IMR-90 (cell line): ENCODE results near the gene POFUT2. TPM values are rescaled to one million over a fixed set of nuclear protein-coding genes. Genes with fewer than 3 reads are reported as not detected.

Source experiments
- ATAC-seq: fragments of 200-7000 bp; cut with Tn5 transposase; 2 replicates; pipeline ENCODE4 v1.9.1; 2020; ENCODE audit warnings: low read depth, mild to moderate bottlenecking, moderate library complexity
- BruUV-seq: library from RNA; stranded (reverse); fragments of 400-500 nt; replicated peaks from 2 replicates; lab custom pipeline; 2021; lab: Mats Ljungman, UMichigan
- CTCF ChIA-PET: fragments of 300-600 bp; formaldehyde crosslinking; extraction: SDS; loops from one replicate; lab custom pipeline; 2021; ENCODE audit warnings: antibody characterized with exemption; lab: Yijun Ruan, JAX
- POLR2A ChIA-PET: fragments of 300-600 bp; sonication (Branson Sonifier 250); formaldehyde crosslinking; loops from one replicate; lab custom pipeline; 2022; ENCODE audit warnings: antibody characterized with exemption; ENCODE audit not compliant: unreplicated experiment; lab: Charles Lee
- DNase-seq: peaks from one replicate; pipeline ENCODE4 v3.0.0; 2013
- H2AFZ ChIP-seq: replicated peaks from 2 replicates; pipeline ENCODE3; 2013; ENCODE audit warnings: low read length, mild to moderate bottlenecking; ENCODE audit not compliant: poor library complexity
- H2AK5ac ChIP-seq: 2 replicates; pipeline ENCODE4 v1.6.1; 2013; ENCODE audit warnings: low read depth, low read length, inconsistent platforms
- H2AK9ac ChIP-seq: replicated peaks from 2 replicates; pipeline ENCODE3; 2013; ENCODE audit warnings: mild to moderate bottlenecking, low read depth, low read length, moderate library complexity; ENCODE audit not compliant: poor library complexity
- H2BK120ac ChIP-seq: 2 replicates; pipeline ENCODE4 v1.6.1; 2013; ENCODE audit warnings: low read depth, low read length, inconsistent platforms
- H2BK15ac ChIP-seq: 3 replicates; pipeline ENCODE4 v1.6.1; 2013; ENCODE audit warnings: low read depth, low read length, inconsistent platforms
- H2BK20ac ChIP-seq: 2 replicates; pipeline ENCODE4 v1.6.1; 2013; ENCODE audit warnings: low read depth, mild to moderate bottlenecking, inconsistent platforms, low read length, moderate library complexity
- H2BK5ac ChIP-seq: 2 replicates; pipeline ENCODE4 v1.6.1; 2013; ENCODE audit warnings: mild to moderate bottlenecking, low read depth, low read length, inconsistent platforms; ENCODE audit not compliant: poor library complexity, severe bottlenecking
- H3K14ac ChIP-seq: replicated peaks from 2 replicates; pipeline ENCODE4 v1.6.1; 2013; ENCODE audit warnings: low read depth, low read length, inconsistent platforms
- H3K18ac ChIP-seq: 2 replicates; pipeline ENCODE4 v1.6.1; 2013; ENCODE audit warnings: low read depth, low read length, control low read depth
- H3K23ac ChIP-seq: 2 replicates; pipeline ENCODE4 v1.6.1; 2013; ENCODE audit warnings: low read depth, low read length, inconsistent platforms
- H3K27ac ChIP-seq: 2 replicates; pipeline ENCODE4 v1.5.1; 2013; ENCODE audit warnings: mild to moderate bottlenecking, control low read depth, low read length; ENCODE audit not compliant: insufficient read depth
- H3K27me3 ChIP-seq: 2 replicates; pipeline ENCODE4 v1.6.1; 2013; ENCODE audit warnings: low read length; ENCODE audit not compliant: control insufficient read depth, insufficient read depth
- H3K36me3 ChIP-seq: 2 replicates; pipeline ENCODE4 v1.6.1; 2013; ENCODE audit warnings: low read length, mixed read lengths; ENCODE audit not compliant: control insufficient read depth, insufficient read depth
- H3K4ac ChIP-seq: 2 replicates; pipeline ENCODE4 v1.6.1; 2013; ENCODE audit warnings: low read depth, low read length, inconsistent platforms
- H3K4me1 ChIP-seq: 2 replicates; pipeline ENCODE4 v1.6.1; 2013; ENCODE audit warnings: low read length, mixed read lengths; ENCODE audit not compliant: control insufficient read depth, insufficient read depth
- H3K4me2 ChIP-seq: 2 replicates; pipeline ENCODE4 v1.6.1; 2013; ENCODE audit warnings: low read depth, mild to moderate bottlenecking, control low read depth, low read length, moderate library complexity
- H3K4me3 ChIP-seq: 2 replicates; pipeline ENCODE4 v1.5.1; 2013; ENCODE audit warnings: low read depth, mild to moderate bottlenecking, control low read depth, low read length, moderate library complexity; ENCODE audit not compliant: insufficient read depth
- H3K56ac ChIP-seq: 2 replicates; pipeline ENCODE4 v1.6.1; 2013; ENCODE audit warnings: low read length, inconsistent platforms; ENCODE audit not compliant: insufficient read depth; ENCODE audit errors: extremely low read depth
- H3K79me1 ChIP-seq, 2 experiments: 2 replicates each; pipeline ENCODE4 v1.6.1; 2013; ENCODE audit warnings: low read length in 2 of 2, inconsistent platforms in 1 of 2, low read depth in 1 of 2
- H3K9ac ChIP-seq: 2 replicates; pipeline ENCODE4 v1.6.1; 2013; ENCODE audit warnings: low read depth, low read length, control low read depth
- H3K9me1 ChIP-seq: 2 replicates; pipeline ENCODE4 v1.6.1; 2013; ENCODE audit warnings: low read length, inconsistent platforms; ENCODE audit not compliant: insufficient read depth
- H3K9me3 ChIP-seq: 2 replicates; pipeline ENCODE4 v1.6.1; 2013; ENCODE audit warnings: low read length; ENCODE audit not compliant: control insufficient read depth, insufficient read depth
- H4K20me1 ChIP-seq: 2 replicates; pipeline ENCODE4 v1.6.1; 2013; ENCODE audit warnings: low read length, inconsistent platforms; ENCODE audit not compliant: insufficient read depth
- H4K5ac ChIP-seq: 2 replicates; pipeline ENCODE4 v1.6.1; 2013; ENCODE audit warnings: mild to moderate bottlenecking, low read depth, low read length, control low read depth
- H4K8ac ChIP-seq, 2 experiments: 2 replicates each; pipeline ENCODE4 v1.6.1; 2013; ENCODE audit warnings: low read depth in 2 of 2, low read length in 2 of 2, control low read depth in 1 of 2, inconsistent platforms in 1 of 2
- H4K91ac ChIP-seq: 2 replicates; pipeline ENCODE4 v1.6.1; 2013; ENCODE audit warnings: low read depth, low read length, inconsistent platforms; ENCODE audit not compliant: insufficient read depth
- FOS ChIP-seq: fragments of 150-350 bp; IDR thresholded peaks from 2 replicates; pipeline ENCODE4 v1.6.1; 2016; ENCODE audit warnings: low read depth, low read length
- MXI1 ChIP-seq: IDR thresholded peaks from 2 replicates; pipeline ENCODE4 v1.6.1; 2012; ENCODE audit warnings: low read depth, mild to moderate bottlenecking, low read length, moderate library complexity, borderline replicate concordance
- NFE2L2 ChIP-seq: fragments of 150-350 bp; IDR thresholded peaks from 2 replicates; pipeline ENCODE4 v1.6.1; 2016; ENCODE audit warnings: low read depth, mild to moderate bottlenecking, low read length
- RAD21 ChIP-seq: IDR thresholded peaks from 2 replicates; pipeline ENCODE4 v1.6.1; 2012; ENCODE audit warnings: low read length, improper control_type of control experiment
- RCOR1 ChIP-seq: IDR thresholded peaks from 2 replicates; pipeline ENCODE4 v1.6.1; 2012; ENCODE audit warnings: mild to moderate bottlenecking, low read length, improper control_type of control experiment; ENCODE audit not compliant: insufficient replicate concordance
- RFX5 ChIP-seq: IDR thresholded peaks from 2 replicates; pipeline ENCODE4 v1.8.0; 2012; ENCODE audit warnings: low read depth, mild to moderate bottlenecking, low read length, moderate library complexity
- WGBS, 2 experiments: methylation state at CpG; one replicate each; pipeline versions ENCODE4 v1.1.5 to v1.1.7; 2013; ENCODE audit warnings: missing lambda C conversion rate in 2 of 2; ENCODE audit not compliant: insufficient read length in 1 of 2; ENCODE audit errors: extremely low coverage in 2 of 2; 5-methylcytosine and 5-hydroxymethylcytosine counted together
- dilution Hi-C: fragments of 300-500 bp; cut with HindIII; formaldehyde crosslinking; loops from one replicate; pipeline ENCODE4 v1.14.3; 2018; ENCODE audit warnings: low sequenced_read_pairs; ENCODE audit not compliant: unreplicated experiment
- in situ Hi-C: fragments of 300-500 bp; cut with MboI; formaldehyde crosslinking; loops from 3 replicates; pipeline ENCODE4 v1.14.3; 2019; ENCODE audit warnings: low sequenced_read_pairs, inconsistent platforms, mixed read lengths
- intact Hi-C: fragments of 100-400 bp; cut with micrococcal nuclease; formaldehyde crosslinking; loops from 2 replicates; pipeline ENCODE4 v1.10.0; 2022
- polyA plus RNA-seq, 3 experiments: library from polyadenylated mRNA; depleted of rRNA; stranded (reverse); fragments of >200 nt; gene quantifications; 2 replicates each; pipeline ENCODE4 v1.2.3, GENCODE V29; 2012; ENCODE audit warnings: low replicate concordance in 1 of 3
- total RNA-seq: library from RNA; depleted of rRNA; stranded (reverse); fragments of >200 nt; gene quantifications from 2 replicates; pipeline ENCODE4 v1.2.3, GENCODE V29; 2012
- TF ChIP-seq, protein P1 (sequence below): conservative IDR thresholded peaks from 2 replicates; pipeline ENCODE4 v1.5.1; 2012; ENCODE audit warnings: mild to moderate bottlenecking, low read depth, low read length, improper control_type of control experiment
- TF ChIP-seq, protein P2 (sequence below): fragments of 150-350 bp; IDR thresholded peaks from 2 replicates; pipeline ENCODE4 v1.6.1; 2016; ENCODE audit warnings: low read depth, mild to moderate bottlenecking, low read length, moderate library complexity, borderline replicate concordance

POFUT2 gene
- total and polyA plus RNA-seq, 2 of the 4 experiments (the other 2 are of a cell fraction), result 18.8 to 59.3 TPM

DNA sequence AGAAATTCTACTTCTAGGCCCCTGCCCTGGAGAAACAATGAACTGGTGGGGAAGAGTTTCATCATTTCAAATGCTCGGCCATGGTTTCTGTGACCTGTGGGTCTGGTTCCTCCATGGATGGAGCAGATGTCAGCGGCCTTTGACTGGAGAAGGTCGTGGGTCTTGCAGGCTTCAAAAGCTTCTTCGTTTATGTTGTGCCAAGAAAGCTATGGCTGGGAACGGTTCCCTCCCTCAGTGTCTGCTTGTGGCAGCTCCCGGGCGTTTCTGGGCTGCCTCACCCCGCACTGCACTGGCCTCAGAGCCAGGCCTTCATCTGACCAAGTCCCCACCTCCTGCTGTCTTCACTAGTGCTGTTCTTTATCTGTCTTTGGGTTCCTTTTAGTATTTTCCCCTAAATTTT, 46.4 kb upstream of the POFUT2 start:
- H3K9me1 ChIP-seq, result peaks cover 12% of the 10 kb centered on the region; the same call in 1 of the 2 replicates
- H3K18ac ChIP-seq, result peak overlapping the region; percentile 72
- no peaks in the 10 kb centered on the region for H4K20me1 ChIP-seq
- ChIA-PET CTCF (no interaction called here), POLR2A (no interaction called here)
- H2AK9ac ChIP-seq, result peak overlapping the region; percentile 74
- H4K5ac ChIP-seq, result peak overlapping the region; percentile 56
- H3K23ac ChIP-seq, result 0 out of 2 replicates have a peak overlapping the region, but pooled peaks have one; percentile 32
- peak overlapping the region; percentile 88; the same call in 1 of the 2 replicates for H3K4ac ChIP-seq
- ATAC-seq (no peak), DNase-seq (no peak)
- peak overlapping the region; percentile 37; the same call in 1 of the 2 replicates for H3K14ac ChIP-seq
- H2BK120ac ChIP-seq, result peak overlapping the region; percentile 88
- TF ChIP-seq, protein P1, sequence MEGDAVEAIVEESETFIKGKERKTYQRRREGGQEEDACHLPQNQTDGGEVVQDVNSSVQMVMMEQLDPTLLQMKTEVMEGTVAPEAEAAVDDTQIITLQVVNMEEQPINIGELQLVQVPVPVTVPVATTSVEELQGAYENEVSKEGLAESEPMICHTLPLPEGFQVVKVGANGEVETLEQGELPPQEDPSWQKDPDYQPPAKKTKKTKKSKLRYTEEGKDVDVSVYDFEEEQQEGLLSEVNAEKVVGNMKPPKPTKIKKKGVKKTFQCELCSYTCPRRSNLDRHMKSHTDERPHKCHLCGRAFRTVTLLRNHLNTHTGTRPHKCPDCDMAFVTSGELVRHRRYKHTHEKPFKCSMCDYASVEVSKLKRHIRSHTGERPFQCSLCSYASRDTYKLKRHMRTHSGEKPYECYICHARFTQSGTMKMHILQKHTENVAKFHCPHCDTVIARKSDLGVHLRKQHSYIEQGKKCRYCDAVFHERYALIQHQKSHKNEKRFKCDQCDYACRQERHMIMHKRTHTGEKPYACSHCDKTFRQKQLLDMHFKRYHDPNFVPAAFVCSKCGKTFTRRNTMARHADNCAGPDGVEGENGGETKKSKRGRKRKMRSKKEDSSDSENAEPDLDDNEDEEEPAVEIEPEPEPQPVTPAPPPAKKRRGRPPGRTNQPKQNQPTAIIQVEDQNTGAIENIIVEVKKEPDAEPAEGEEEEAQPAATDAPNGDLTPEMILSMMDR, result no peak
- TF ChIP-seq MXI1 (no peak), RAD21 (no peak), FOS (no peak), RFX5 (no peak), NFE2L2 (no peak), RCOR1 (no peak)
- TF ChIP-seq, protein P2, sequence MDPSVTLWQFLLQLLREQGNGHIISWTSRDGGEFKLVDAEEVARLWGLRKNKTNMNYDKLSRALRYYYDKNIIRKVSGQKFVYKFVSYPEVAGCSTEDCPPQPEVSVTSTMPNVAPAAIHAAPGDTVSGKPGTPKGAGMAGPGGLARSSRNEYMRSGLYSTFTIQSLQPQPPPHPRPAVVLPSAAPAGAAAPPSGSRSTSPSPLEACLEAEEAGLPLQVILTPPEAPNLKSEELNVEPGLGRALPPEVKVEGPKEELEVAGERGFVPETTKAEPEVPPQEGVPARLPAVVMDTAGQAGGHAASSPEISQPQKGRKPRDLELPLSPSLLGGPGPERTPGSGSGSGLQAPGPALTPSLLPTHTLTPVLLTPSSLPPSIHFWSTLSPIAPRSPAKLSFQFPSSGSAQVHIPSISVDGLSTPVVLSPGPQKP, result no peak
- H3K27ac ChIP-seq, result no peak overlapping the region
- no peaks in the 10 kb centered on the region for H3K27me3 ChIP-seq
- H3K79me1 ChIP-seq, result peaks cover 0 to 7% of the 10 kb centered on the region in 2 experiments; a peak in 1 of 4 replicates
- H2AK5ac ChIP-seq, result peak overlapping the region; percentile 93
- H3K9ac ChIP-seq, result no peak overlapping the region
- dilution Hi-C loops, result no loop called here
- intact Hi-C loops, result no loop called here
- no peak overlapping the region for H2BK5ac ChIP-seq
- peaks cover 35% of the 10 kb centered on the region for H3K4me1 ChIP-seq
- H3K4me3 ChIP-seq, result no peak overlapping the region
- H2BK15ac ChIP-seq, result peak overlapping the region; percentile 44
- H3K56ac ChIP-seq, result no peak overlapping the region
- H3K9me3 ChIP-seq, result no peaks in the 10 kb centered on the region
- in situ Hi-C loops, result no loop called here
- H4K91ac ChIP-seq, result peak overlapping the region; percentile 65; the same call in 1 of the 2 replicates
- H4K8ac ChIP-seq, result peak overlapping the region; percentile 34 to 82; a peak in 1 of 4 replicates
- 80% methylated on average over 3 of the region's 8 CpGs; no CpG with 5 or more reads in 1 of the 2 experiments for WGBS, 2 experiments
- no peaks in the 10 kb centered on the region for H3K36me3 ChIP-seq
- no TSS peak for BruUV-seq
- H2AFZ ChIP-seq, result peak overlapping the region; percentile 46
- no peak overlapping the region for H3K4me2 ChIP-seq
- H2BK20ac ChIP-seq, result peak overlapping the region; percentile 83
